Measurements from ENCODE around the gene HAX1. TPM values are rescaled to one million over a fixed set of nuclear protein-coding genes. Genes with fewer than 3 reads are reported as not detected.

HAX1 gene
- total and polyA plus RNA-seq, 2 experiments from 2014 or later = 73.2 to 92.0 TPM

DNA sequence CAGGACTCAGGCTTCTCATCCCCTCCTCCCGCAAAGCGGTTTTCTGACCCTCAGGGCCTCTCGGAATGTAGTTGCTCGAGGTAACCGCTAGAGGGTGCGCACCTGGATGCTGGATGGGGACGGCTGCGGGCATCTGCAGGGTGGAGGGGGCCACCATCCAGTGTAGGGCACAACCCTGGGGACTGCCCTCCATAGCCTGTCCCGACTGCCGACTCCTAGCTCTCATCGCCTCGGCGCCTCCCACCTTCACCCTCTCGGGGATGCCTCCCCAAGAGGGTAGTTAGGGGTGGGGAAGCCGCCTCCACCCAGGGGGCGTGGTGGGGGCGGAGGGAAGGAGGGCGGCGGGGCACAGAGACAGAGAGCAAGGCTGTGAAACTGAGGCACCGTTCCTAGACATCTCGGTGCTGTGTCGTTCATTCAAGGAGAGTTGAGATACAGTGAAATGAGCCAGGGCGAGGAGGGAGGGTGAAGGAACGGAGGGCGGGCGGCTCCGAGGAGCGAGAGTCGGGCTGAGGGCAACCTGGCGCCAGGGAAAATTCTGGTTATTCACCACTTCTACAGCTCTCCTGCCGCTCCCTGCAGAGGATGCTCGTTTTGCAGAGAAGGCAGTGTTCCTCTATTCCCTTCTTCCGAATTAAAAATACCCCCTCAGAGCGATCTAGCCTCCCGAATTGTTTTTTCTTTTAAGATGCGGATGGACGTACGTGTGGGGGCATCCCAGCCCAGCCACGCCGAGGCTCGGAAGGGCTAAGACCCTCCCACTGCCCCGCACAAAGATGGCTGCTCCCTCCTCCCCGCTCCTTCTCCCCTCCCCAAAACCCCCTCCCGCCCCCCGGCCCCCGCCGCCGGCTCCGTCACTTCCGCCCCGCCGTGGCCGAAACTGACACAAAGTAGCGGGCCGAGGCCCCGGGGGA is 52.5 kb downstream of the HAX1 start, which contains the start of gene ATP8B2:
ATP8B2 (plus strand) TSS at position 857 of the 914 bp plus-strand sequence. CDS start 2,617 bp downstream, outside the sequence.
- H3K27me3 Mint-ChIP-seq (ENCODE audit: insufficient read depth, low read depth, poor library complexity) = peaks cover 28% of the 10 kb centered on the region
- H3K4me3 Mint-ChIP-seq = peak within 1 kb of the TSS; percentile 95
- H3K36me3 Mint-ChIP-seq (ENCODE audit: low read depth) = no peaks in the 10 kb centered on the region; the same call in 2 of the 3 replicates
- H3K27me3 ChIP-seq (ENCODE audit: insufficient read depth) = no peaks in the 10 kb centered on the region
- peak within 1 kb of the TSS; percentile 97 for H2AFZ ChIP-seq
- peak within 1 kb of the TSS; percentile 92 for H3K4me2 ChIP-seq
- no peaks in the 10 kb centered on the region for H3K9me3 Mint-ChIP-seq
- H3K4me3 ChIP-seq = peak within 1 kb of the TSS; percentile 89
- TF ChIP-seq POLR2AphosphoS5 (IDR thresholded peaks at IDR 0.05; ENCODE audit: low read depth) = peak; percentile 38; the same call in 1 of the 2 replicates
- no peak for TF ChIP-seq CREB1 (CRISPR knock-in tag; IDR thresholded peaks at IDR 0.05; ENCODE audit: low read depth)
- TF ChIP-seq ZNF331 (CRISPR knock-in tag; IDR thresholded peaks at IDR 0.05; ENCODE audit: low read depth) = no peak
- no peak for TF ChIP-seq JUNB (IDR thresholded peaks at IDR 0.05; ENCODE audit: unreplicated experiment)
- TF ChIP-seq, protein P1, sequence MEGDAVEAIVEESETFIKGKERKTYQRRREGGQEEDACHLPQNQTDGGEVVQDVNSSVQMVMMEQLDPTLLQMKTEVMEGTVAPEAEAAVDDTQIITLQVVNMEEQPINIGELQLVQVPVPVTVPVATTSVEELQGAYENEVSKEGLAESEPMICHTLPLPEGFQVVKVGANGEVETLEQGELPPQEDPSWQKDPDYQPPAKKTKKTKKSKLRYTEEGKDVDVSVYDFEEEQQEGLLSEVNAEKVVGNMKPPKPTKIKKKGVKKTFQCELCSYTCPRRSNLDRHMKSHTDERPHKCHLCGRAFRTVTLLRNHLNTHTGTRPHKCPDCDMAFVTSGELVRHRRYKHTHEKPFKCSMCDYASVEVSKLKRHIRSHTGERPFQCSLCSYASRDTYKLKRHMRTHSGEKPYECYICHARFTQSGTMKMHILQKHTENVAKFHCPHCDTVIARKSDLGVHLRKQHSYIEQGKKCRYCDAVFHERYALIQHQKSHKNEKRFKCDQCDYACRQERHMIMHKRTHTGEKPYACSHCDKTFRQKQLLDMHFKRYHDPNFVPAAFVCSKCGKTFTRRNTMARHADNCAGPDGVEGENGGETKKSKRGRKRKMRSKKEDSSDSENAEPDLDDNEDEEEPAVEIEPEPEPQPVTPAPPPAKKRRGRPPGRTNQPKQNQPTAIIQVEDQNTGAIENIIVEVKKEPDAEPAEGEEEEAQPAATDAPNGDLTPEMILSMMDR (conservative IDR thresholded peaks at IDR 0.05; ENCODE audit: low read depth in 2 of 2) = peak; percentile 90
- H3K36me3 ChIP-seq (ENCODE audit: insufficient read depth) = no peaks in the 10 kb centered on the region
- peaks cover 20% of the 10 kb centered on the region for H3K79me2 ChIP-seq (replicated peaks; ENCODE audit: insufficient read depth)
- peaks cover 30% of the 10 kb centered on the region for H3K4me1 ChIP-seq (ENCODE audit: insufficient read depth)
- DNase-seq (ENCODE audit: low spot score) (peak; percentile 93), ATAC-seq (peak; percentile 62)
- peak within 1 kb of the TSS; percentile 87; the same call in 1 of the 2 replicates for H3K27ac ChIP-seq (ENCODE audit: low read depth)
- peaks cover 11% of the 10 kb centered on the region for H3F3A ChIP-seq (replicated peaks; ENCODE audit: low read depth)
- no peaks in the 10 kb centered on the region for H3K9me2 ChIP-seq (ENCODE audit: insufficient read depth)
- peaks cover 39% of the 10 kb centered on the region for H3K4me1 Mint-ChIP-seq
- peaks cover 14% of the 10 kb centered on the region for H4K20me1 ChIP-seq (replicated peaks; ENCODE audit: insufficient read depth)
- H3K27ac Mint-ChIP-seq = peak within 1 kb of the TSS; percentile 93

Small RNAs within 50 kb of the gene (small RNA-seq; reads per million reads assigned to genes)
- gene RF00273 (ENCODE audit: low replicate concordance) (0.17 reads per million), gene RNU6-121P (ENCODE audit: low replicate concordance) (not detected), gene RNU6-239P (ENCODE audit: low replicate concordance) (not detected), gene SNORA58B (ENCODE audit: low replicate concordance) (not detected)

Other genes with a start within 250 kb of the HAX1 start
- gene NUP210L, start 117.6 kb upstream of the HAX1 start, total RNA-seq (2014; rRNA removed; shearing (Covaris generic)) = not detected in 2 replicates
- gene NUP210L, start 117.6 kb upstream of the HAX1 start, polyA plus RNA-seq (2016; fragmentation: Nextera tagmentation; extraction: Ambion mirVana) = 0.10 and 0.19 TPM in 2 replicates
- 685 and 747 TPM in 2 replicates for gene TPM3, start 80.5 kb upstream of the HAX1 start, total RNA-seq (2014; rRNA removed; shearing (Covaris generic))
- 502 and 544 TPM in 2 replicates for gene TPM3, start 80.5 kb upstream of the HAX1 start, polyA plus RNA-seq (2016; fragmentation: Nextera tagmentation; extraction: Ambion mirVana)
- not detected in 2 replicates for gene CFAP141, start 66.3 kb upstream of the HAX1 start, total RNA-seq (2014; rRNA removed; shearing (Covaris generic))
- not detected in 2 replicates for gene CFAP141, start 66.3 kb upstream of the HAX1 start, polyA plus RNA-seq (2016; fragmentation: Nextera tagmentation; extraction: Ambion mirVana)
- gene UBAP2L, start 51.7 kb upstream of the HAX1 start, total RNA-seq (2014; rRNA removed; shearing (Covaris generic)) = 157 and 164 TPM in 2 replicates
- gene UBAP2L, start 51.7 kb upstream of the HAX1 start, polyA plus RNA-seq (2016; fragmentation: Nextera tagmentation; extraction: Ambion mirVana) = 94.9 and 98.5 TPM in 2 replicates
- gene AQP10, start 48.5 kb downstream of the HAX1 start, total RNA-seq (2014; rRNA removed; shearing (Covaris generic)) = not detected in 2 replicates
- gene AQP10, start 48.5 kb downstream of the HAX1 start, polyA plus RNA-seq (2016; fragmentation: Nextera tagmentation; extraction: Ambion mirVana) = not detected in 2 replicates
- gene ATP8B2, start 52.9 kb downstream of the HAX1 start, total RNA-seq (2014; rRNA removed; shearing (Covaris generic)) = 92.9 and 112 TPM in 2 replicates
- 8.8 and 11.0 TPM in 2 replicates for gene ATP8B2, start 52.9 kb downstream of the HAX1 start, polyA plus RNA-seq (2016; fragmentation: Nextera tagmentation; extraction: Ambion mirVana)
- 3.2 and 13.8 TPM in 2 replicates for gene IL6R, start 132.7 kb downstream of the HAX1 start, total RNA-seq (2014; rRNA removed; shearing (Covaris generic))
- gene IL6R, start 132.7 kb downstream of the HAX1 start, polyA plus RNA-seq (2016; fragmentation: Nextera tagmentation; extraction: Ambion mirVana) = 1.0 and 1.2 TPM in 2 replicates
- gene TDRD10, start 229.6 kb downstream of the HAX1 start, total RNA-seq (2014; rRNA removed; shearing (Covaris generic)) = not detected in 2 replicates
- gene TDRD10, start 229.6 kb downstream of the HAX1 start, polyA plus RNA-seq (2016; fragmentation: Nextera tagmentation; extraction: Ambion mirVana) = 0.19 and 0.29 TPM in 2 replicates
- gene SHE, start 229.8 kb downstream of the HAX1 start, total RNA-seq (2014; rRNA removed; shearing (Covaris generic)) = 0.43 and 0.69 TPM in 2 replicates
- gene SHE, start 229.8 kb downstream of the HAX1 start, polyA plus RNA-seq (2016; fragmentation: Nextera tagmentation; extraction: Ambion mirVana) = 0.16 and 0.23 TPM in 2 replicates